Panc1 (cell line): Measurements from ENCODE around the gene TMEM163. TPM values are rescaled to one million over a fixed set of nuclear protein-coding genes. Genes with fewer than 3 reads are reported as not detected.

Experiments
- ATAC-seq: fragments of 200-7000 bp; cut with Tn5 transposase; 2 replicates; pipeline ENCODE4 v1.9.1; 2020; ENCODE audit warnings: mild to moderate bottlenecking, moderate library complexity
- BruUV-seq: library from RNA; stranded (reverse); fragments of 400-500 nt; replicated peaks from 2 replicates; lab custom pipeline; 2021; lab: Mats Ljungman, UMichigan
- CTCF ChIA-PET: fragments of 300-600 bp; sonication (Branson Sonifier 250); formaldehyde crosslinking; loops from one replicate; lab custom pipeline; 2022; ENCODE audit warnings: antibody characterized with exemption; lab: Charles Lee
- POLR2A ChIA-PET: fragments of 300-600 bp; sonication (Branson Sonifier 250); formaldehyde crosslinking; loops from one replicate; lab custom pipeline; 2022; ENCODE audit warnings: antibody characterized with exemption; lab: Charles Lee
- DNase-seq: peaks from one replicate; pipeline ENCODE4 v3.0.0-alpha.2; 2010; ENCODE audit warnings: low read depth, low spot score
- H3K27ac ChIP-seq: 2 replicates; pipeline ENCODE4 v1.5.1; 2011; ENCODE audit warnings: mild to moderate bottlenecking, low read length, inconsistent platforms
- H3K27me3 ChIP-seq: fragments of 200-500 bp; sonication (Bioruptor generic); 2 replicates; pipeline ENCODE4 v1.6.0; 2014; ENCODE audit warnings: low read length, inconsistent platforms; ENCODE audit not compliant: control insufficient read depth, insufficient read depth
- H3K36me3 ChIP-seq: fragments of 200-500 bp; sonication (Bioruptor generic); 2 replicates; pipeline ENCODE4 v1.5.1; 2014; ENCODE audit warnings: inconsistent platforms, mild to moderate bottlenecking, low read length, moderate library complexity; ENCODE audit not compliant: control insufficient read depth, insufficient read depth
- H3K4me1 ChIP-seq: 2 replicates; pipeline ENCODE4 v1.5.1; 2011; ENCODE audit warnings: inconsistent platforms, mild to moderate bottlenecking, low read length, moderate library complexity; ENCODE audit not compliant: control insufficient read depth, insufficient read depth
- H3K4me3 ChIP-seq, 2 experiments: 2 replicates each; pipeline ENCODE4 v1.5.1; 2011 to 2012; ENCODE audit warnings: low read depth in 2 of 2, low read length in 2 of 2, mild to moderate bottlenecking in 2 of 2, inconsistent platforms in 1 of 2, moderate library complexity in 1 of 2
- H3K9me3 ChIP-seq: fragments of 200-500 bp; sonication (Bioruptor generic); 2 replicates; pipeline ENCODE4 v1.5.1; 2014; ENCODE audit warnings: low read depth, mild to moderate bottlenecking, inconsistent platforms, low read length, moderate library complexity; ENCODE audit not compliant: control insufficient read depth, insufficient read depth
- POLR2AphosphoS5 ChIP-seq: IDR thresholded peaks from 2 replicates; pipeline ENCODE4 v1.6.1; 2012; ENCODE audit warnings: mild to moderate bottlenecking, low read depth, low read length, moderate library complexity
- SIN3A ChIP-seq: IDR thresholded peaks from 2 replicates; pipeline ENCODE4 v1.6.1; 2012; ENCODE audit warnings: low read depth, mild to moderate bottlenecking, low read length, moderate library complexity, borderline replicate concordance; ENCODE audit not compliant: insufficient read depth
- TCF7L2 ChIP-seq: IDR thresholded peaks from 2 replicates; pipeline ENCODE4 v1.6.1; 2011; ENCODE audit warnings: mild to moderate bottlenecking, low read depth, low read length, inconsistent platforms
- in situ Hi-C: cut with HindIII; loops from 2 replicates; pipeline ENCODE4 v1.10.0; 2016; ENCODE audit warnings: low sequenced_read_pairs, low pct_unique_long_range_greater_than_20kb
- intact Hi-C: fragments of 100-400 bp; cut with micrococcal nuclease; formaldehyde crosslinking; loops from one replicate; pipeline ENCODE4 v1.10.0; 2022; ENCODE audit not compliant: unreplicated experiment
- total RNA-seq: library from RNA; stranded (reverse); gene quantifications from one replicate; pipeline ENCODE4 v1.2.1, GENCODE V29; 2021; ENCODE audit not compliant: unreplicated experiment
- TF ChIP-seq, protein P1 (sequence below): fragments of 450-650 bp; IDR thresholded peaks from 2 replicates; pipeline ENCODE4 v1.5.1; 2017; ENCODE audit warnings: mild to moderate bottlenecking
- TF ChIP-seq, protein P2 (sequence below), 2 experiments: IDR thresholded peaks; 2 replicates each; pipeline ENCODE4 v1.6.1; 2011 to 2012; ENCODE audit warnings: low read depth in 2 of 2, control low read depth in 1 of 2, low read length in 1 of 2, mild to moderate bottlenecking in 1 of 2, moderate library complexity in 1 of 2; ENCODE audit not compliant: insufficient read depth in 1 of 2

The TMEM163 gene
- total RNA-seq, 1 experiment from 2014 or later = not detected

DNA sequence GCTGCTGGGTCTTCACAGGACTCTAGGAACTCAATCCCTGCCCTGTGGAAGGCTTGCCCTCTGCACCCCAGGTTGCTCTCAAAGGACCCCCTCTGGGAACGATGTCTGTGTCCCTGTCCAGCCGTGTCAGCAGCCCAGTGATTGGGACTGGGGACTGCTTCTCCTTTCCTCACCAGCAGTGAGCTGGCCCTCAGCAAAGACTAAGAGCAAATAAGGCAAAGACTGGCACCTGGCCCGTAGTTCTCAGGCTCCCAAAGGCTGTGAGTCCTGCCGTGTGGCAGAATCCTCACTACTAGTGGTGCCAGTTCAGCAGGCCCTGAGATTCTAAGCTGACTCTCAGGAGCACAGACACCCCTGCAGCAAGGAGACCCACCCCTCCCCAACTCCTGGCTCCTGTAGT is 47.8 kb downstream of the TMEM163 start:
- Histone ChIP-seq H3K4me3 (no peak overlapping the region), H3K9me3 (no peaks in the 10 kb centered on the region), H3K27me3 (peaks cover 5% of the 10 kb centered on the region), H3K36me3 (no peaks in the 10 kb centered on the region; the same call in 1 of the 2 replicates), H3K27ac (no peak overlapping the region), H3K4me1 (no peaks in the 10 kb centered on the region)
- in situ Hi-C loops = no loop called here
- TF ChIP-seq, protein P1, sequence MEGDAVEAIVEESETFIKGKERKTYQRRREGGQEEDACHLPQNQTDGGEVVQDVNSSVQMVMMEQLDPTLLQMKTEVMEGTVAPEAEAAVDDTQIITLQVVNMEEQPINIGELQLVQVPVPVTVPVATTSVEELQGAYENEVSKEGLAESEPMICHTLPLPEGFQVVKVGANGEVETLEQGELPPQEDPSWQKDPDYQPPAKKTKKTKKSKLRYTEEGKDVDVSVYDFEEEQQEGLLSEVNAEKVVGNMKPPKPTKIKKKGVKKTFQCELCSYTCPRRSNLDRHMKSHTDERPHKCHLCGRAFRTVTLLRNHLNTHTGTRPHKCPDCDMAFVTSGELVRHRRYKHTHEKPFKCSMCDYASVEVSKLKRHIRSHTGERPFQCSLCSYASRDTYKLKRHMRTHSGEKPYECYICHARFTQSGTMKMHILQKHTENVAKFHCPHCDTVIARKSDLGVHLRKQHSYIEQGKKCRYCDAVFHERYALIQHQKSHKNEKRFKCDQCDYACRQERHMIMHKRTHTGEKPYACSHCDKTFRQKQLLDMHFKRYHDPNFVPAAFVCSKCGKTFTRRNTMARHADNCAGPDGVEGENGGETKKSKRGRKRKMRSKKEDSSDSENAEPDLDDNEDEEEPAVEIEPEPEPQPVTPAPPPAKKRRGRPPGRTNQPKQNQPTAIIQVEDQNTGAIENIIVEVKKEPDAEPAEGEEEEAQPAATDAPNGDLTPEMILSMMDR = no peak
- TF ChIP-seq POLR2AphosphoS5 (no peak), SIN3A (no peak), TCF7L2 (no peak)
- TF ChIP-seq, protein P2, sequence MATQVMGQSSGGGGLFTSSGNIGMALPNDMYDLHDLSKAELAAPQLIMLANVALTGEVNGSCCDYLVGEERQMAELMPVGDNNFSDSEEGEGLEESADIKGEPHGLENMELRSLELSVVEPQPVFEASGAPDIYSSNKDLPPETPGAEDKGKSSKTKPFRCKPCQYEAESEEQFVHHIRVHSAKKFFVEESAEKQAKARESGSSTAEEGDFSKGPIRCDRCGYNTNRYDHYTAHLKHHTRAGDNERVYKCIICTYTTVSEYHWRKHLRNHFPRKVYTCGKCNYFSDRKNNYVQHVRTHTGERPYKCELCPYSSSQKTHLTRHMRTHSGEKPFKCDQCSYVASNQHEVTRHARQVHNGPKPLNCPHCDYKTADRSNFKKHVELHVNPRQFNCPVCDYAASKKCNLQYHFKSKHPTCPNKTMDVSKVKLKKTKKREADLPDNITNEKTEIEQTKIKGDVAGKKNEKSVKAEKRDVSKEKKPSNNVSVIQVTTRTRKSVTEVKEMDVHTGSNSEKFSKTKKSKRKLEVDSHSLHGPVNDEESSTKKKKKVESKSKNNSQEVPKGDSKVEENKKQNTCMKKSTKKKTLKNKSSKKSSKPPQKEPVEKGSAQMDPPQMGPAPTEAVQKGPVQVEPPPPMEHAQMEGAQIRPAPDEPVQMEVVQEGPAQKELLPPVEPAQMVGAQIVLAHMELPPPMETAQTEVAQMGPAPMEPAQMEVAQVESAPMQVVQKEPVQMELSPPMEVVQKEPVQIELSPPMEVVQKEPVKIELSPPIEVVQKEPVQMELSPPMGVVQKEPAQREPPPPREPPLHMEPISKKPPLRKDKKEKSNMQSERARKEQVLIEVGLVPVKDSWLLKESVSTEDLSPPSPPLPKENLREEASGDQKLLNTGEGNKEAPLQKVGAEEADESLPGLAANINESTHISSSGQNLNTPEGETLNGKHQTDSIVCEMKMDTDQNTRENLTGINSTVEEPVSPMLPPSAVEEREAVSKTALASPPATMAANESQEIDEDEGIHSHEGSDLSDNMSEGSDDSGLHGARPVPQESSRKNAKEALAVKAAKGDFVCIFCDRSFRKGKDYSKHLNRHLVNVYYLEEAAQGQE (IDR thresholded peaks at IDR 0.05; ENCODE audit: insufficient read depth in 1 of 2, low read depth in 2 of 2, low read length in 1 of 2) = no peak
- CTCF ChIA-PET = no interaction called here
- BruUV-seq = no TSS peak
- DNase-seq (no peak), ATAC-seq (no peak)
- intact Hi-C loops = no loop called here
- POLR2A ChIA-PET = no interaction called here

DNA sequence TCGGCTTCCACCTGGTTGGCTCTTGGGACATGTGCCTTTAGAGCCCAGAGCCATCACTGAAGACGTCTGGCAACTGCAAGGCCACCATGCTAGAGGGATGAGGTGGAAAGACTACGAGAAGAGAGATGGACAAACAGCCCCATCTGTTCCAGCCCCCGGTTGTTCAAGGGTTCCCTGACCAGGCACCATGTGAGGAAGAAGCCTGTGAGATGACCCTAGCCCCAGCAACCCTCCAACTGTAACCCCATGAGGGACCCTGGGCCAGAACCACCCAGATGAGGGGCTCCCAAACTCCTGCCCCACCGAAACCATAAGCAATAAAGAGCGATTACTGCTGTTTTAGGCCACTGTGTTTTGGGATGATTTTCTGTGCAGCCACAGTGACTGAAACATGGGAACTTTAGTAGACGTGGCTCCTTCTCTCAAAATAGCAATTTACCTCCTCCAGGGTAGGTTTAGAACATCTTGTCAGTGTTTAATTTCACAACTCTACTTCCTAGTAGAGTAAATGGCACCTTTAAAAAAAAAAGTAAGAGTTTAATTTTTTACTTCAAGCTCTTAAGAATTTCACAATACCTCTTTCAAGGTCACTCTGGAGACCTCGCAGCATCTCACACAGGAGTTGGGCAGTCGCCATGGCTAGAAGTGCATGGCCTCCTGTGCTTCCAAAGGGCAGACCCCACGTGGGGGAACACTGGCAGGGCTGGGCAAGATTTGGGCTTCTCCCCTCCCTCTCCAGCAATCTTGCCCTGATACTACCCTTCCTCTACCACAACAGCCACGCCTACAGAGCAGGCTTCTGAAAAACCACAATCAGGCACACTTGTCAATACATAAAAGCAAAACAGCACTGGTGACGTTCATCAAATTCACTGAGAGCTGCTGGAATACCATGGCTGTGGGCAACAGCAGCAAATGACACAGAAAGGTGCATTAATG is 48.8 kb downstream of the TMEM163 start:
- no peak for TF ChIP-seq POLR2AphosphoS5
- TF ChIP-seq TCF7L2 = no peak
- no peak for TF ChIP-seq SIN3A
- TF ChIP-seq, protein P1 = no peak
- TF ChIP-seq, protein P2 (IDR thresholded peaks at IDR 0.05; ENCODE audit: insufficient read depth in 1 of 2, low read depth in 2 of 2, low read length in 1 of 2) = no peak
- H3K27me3 ChIP-seq = peaks cover 2% of the 10 kb centered on the region
- no peak overlapping the region for H3K27ac ChIP-seq
- H3K36me3 ChIP-seq = no peaks in the 10 kb centered on the region; the same call in 1 of the 2 replicates
- no peaks in the 10 kb centered on the region for H3K4me1 ChIP-seq
- BruUV-seq = no TSS peak
- POLR2A ChIA-PET = no interaction called here
- CTCF ChIA-PET = no interaction called here
- in situ Hi-C loops (no loop called here), intact Hi-C loops (no loop called here)
- ATAC-seq (no peak), DNase-seq (no peak)
- H3K4me3 ChIP-seq = no peak overlapping the region
- no peaks in the 10 kb centered on the region for H3K9me3 ChIP-seq
